ENCODE results near the gene POMT2.
"Not testable (repeated sequence)": the region's sequence is repeated elsewhere in the genome, so short reads cannot be mapped to it uniquely, and the experiment has no call there.

The POMT2 gene

DNA sequence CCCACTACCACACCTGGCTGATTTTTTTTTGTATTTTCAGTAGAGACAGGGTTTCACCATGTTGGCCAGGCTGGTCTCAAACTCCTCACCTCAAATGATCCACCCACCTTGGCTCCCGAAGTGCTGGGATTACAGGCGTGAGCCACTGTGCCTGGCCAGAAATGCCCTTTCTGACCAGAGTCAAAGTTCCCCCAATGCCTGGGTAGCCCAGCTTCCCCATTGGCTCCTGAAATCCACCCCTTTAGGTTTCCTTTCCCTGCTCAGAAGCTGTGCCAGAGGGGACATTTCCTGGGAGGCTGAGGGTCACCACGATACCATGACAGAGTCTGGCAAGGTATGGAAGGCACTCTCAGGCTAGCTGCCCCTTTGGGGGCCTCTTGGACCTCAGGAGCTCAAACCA is 3.6 kb upstream of the POMT2 start:
- DNase-seq (ENCODE audit: low spot score) = no peak

DNA sequence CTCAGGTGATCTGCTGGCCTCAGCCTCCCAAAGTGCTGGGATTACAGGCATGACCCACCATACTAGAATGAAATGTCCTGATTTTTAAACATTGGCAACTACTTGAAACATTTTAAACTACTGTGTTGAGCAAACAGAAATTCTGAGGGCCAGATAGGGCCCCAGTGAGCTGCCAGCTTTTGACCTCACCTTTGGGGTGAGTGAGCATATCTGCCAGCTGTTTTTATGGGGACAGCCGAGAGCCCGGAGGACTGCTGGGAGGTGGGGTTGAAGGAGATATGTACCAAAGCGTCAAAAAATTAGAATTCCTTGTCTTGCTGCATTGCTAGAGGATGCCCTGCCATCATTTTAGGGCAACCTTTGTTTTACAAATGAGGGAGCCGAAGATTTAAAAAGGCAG is 2.9 kb upstream of the POMT2 start:
- DNase-seq (ENCODE audit: low spot score) = no peak

GRCh38 chr14:77322951-77323350 is 2.3 kb upstream of the POMT2 start:
- DNase-seq (ENCODE audit: low spot score) = no peak

DNA sequence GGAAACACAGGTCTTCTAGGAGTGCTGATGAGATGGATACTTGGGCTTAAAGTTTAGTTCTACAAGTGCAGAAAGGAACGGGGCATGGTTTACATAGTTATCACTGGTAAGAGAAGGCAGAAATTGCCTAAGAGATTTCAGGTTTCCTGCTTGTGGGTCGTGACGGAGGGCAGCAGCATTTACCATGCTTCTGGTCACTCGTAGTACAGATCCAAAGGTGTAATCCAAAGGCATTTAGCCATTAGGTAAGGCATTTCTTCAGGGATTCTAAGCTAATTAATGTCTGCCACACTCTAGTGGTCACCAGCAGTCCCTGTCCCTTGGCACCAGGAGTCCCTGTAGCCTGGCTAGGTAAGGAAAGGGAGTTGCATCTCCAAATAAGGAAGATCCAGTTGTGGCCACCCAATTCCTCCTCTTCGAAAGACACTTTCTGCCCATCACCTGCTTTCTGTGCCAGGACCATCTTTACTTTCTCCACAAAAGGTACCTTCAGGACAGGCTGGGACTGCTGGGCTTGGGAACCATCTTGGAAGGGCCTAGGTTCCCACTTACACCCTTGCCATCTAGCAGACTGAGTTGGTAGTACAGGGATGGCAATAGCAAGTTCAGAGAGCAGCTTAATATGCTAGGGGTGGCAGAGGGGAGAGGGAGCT is 1.7 kb upstream of the POMT2 start:
- no peak for DNase-seq (ENCODE audit: low spot score)

- DNase-seq (ENCODE audit: low spot score) = no peak
These were observed 1.3 kb downstream of the POMT2 start for GRCh38 chr14:77319422-77319821.

DNA sequence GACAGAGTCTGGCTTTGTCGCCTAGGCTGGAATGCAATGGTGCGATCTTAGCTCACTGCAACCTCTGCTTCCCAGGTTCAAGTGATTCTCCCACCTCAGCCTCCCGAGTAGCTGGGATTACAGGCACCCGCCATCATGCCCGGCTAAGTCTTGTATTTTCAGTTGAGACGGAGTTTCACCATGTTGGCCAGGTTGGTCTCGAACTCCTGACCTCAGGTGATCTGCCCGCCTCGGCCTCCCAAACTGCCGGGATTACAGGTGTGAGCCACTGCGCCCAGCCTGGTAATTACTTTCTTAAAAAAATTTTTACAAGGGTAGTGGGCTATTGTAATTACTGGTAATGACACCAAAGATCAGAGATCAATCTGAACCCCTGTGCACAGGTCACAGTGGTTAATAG is 1.9 kb downstream of the POMT2 start:
- not testable (repeated sequence) for DNase-seq (ENCODE audit: low spot score)

- DNase-seq (ENCODE audit: low spot score) = peak; percentile 86
These were observed 2.6 kb downstream of the POMT2 start for GRCh38 chr14:77318006-77318553.

GRCh38 chr14:77316872-77317301 is 3.8 kb downstream of the POMT2 start:
- DNase-seq (ENCODE audit: low spot score) = no peak

GRCh38 chr14:77316195-77316505 is 4.5 kb downstream of the POMT2 start:
- no peak for DNase-seq (ENCODE audit: low spot score)

DNA sequence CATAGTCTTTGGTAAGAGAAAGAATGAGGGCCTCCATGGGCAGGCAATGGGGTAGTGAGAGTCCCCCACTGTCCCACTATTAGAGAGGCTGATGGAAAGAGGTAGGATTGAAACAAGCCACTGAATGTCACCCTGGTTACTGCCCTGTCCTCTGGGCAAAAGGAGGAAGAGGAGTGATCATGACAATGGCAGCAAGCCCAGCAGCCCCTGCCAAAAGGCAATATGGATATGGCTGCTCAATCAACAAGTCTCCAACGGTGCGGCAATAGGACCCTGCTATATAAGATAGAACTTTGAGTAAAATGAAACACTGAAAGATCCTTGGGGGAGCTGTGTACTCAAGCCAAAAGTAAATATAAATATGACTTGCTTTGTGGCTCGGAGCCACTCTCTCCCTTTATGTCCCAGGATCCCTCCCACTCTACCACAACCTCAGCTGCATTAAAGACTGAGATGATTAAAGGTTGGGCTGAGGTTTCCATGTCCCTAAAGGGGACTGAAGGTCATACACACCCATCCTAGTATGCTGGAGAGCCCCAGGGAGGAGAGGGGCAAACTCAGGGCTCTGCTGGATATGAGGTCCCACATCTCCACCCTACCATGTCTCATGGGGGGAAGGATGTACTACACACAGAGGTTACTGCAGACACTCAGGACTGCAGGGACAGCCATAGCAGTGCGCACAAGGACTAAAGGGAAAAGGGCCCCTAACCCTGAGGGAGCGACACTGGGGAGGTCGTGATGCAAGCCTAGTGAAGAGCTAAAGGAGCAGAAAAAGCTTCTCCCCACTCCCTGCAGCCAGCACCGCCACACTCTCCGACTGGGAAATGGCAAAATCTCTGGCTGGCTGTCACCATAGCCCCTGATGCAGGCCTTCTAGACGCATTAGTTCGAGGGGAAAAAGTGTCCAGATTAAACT is 5.9 kb downstream of the POMT2 start:
- DNase-seq (ENCODE audit: low spot score) = no peak

- DNase-seq (ENCODE audit: low spot score) = peak; percentile 49
These were observed 6.6 kb downstream of the POMT2 start for GRCh38 chr14:77314043-77314442.

GRCh38 chr14:77313371-77313770 is 7.3 kb downstream of the POMT2 start:
- no peak for DNase-seq (ENCODE audit: low spot score)

- DNase-seq (ENCODE audit: low spot score) = no peak
These were observed 9.5 kb downstream of the POMT2 start for GRCh38 chr14:77311217-77311616.

DNA sequence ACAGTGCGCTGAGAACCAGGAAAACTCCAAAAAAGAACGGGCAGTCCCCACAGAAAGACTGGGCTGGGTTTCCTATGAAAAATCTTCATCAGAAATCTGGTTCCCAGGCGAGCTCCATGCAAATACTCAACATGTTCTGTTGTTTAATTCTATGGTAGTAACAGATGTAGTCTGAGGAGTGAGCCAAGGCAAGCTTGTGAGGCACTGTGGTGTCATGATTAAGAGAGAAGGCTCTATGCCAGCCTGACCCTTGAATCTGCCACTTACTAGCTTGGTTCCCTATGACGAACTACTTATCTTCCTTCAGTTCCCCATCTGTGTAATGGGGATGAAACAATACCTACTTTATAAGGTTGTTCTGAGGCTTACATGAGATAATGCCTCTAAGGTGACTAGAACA is 10.7 kb downstream of the POMT2 start:
- no peak for DNase-seq (ENCODE audit: low spot score)

DNA sequence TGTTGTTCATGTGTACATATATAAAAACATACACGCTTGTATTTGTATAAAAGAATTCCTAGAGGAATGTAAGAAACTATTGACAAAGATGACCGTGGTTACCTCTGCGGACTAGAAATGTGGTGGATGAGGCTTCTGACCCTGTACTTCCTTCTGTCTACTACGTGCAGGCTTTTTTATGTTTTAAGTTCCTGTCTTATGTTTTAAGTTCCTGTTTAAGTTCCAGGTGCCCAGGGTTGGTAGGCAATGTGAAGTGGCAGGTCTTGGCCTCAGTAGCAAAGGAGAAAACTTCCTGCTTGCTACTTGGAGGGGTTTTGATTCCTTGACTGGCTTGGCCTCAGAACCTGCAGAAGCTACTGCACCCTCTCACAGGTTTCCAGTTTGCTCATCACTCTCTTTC is 11.6 kb downstream of the POMT2 start:
- no peak for DNase-seq (ENCODE audit: low spot score)

DNA sequence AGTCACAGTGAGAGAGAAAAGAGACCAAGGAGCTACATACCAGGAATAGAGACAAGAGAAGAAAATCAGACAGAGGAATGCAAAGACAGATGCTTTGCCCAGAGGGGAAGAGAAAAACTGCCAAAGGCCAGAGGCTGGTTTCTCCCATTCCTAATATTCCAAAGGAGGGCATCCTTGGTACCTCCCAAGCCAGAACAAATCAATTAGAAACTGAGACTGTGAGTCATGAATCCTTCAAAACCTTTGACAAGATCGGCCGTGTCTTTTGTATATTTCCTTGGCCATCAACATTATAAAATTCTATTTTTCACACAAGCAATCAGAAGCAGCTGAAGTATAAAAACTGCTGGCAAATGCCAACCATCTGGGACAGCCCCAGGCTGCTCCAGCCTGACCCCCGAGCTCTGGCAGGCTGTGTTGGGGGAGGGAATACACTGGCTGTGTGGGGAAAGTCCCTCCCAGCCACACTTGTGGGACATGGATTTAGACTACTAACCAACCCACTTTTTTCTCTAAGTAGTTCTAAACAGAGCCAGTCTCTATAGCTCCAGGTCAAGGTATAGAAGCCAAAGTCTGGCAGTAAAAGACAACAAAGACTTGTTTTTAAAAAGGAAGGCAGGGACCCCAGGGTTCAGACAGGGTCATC is 13.7 kb downstream of the POMT2 start:
- DNase-seq (ENCODE audit: low spot score) = peak; percentile 42

DNA sequence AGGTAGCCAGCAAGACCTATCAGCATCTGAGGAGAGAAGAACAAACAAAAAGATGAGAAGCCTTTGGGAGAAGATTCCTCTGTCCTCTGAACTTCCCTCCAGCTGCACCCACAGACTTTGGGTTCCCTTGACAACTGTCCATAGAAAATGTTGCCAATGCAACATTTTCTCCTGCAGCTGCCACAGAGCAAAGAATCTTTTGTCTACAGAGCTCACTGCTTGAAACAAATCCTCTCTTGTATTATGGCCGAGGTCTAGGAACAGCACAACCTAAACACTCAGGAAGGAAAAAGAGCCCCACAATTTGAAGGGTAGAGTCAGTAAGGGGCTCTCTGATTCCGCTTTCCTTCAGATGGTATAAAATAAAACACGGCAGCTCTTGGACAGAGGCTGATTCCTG is 14.3 kb downstream of the POMT2 start:
- DNase-seq (ENCODE audit: low spot score) = peak; percentile 83

- DNase-seq (ENCODE audit: low spot score) = no peak
These were observed 15.0 kb downstream of the POMT2 start for GRCh38 chr14:77305696-77306095.

- peak; percentile 92 for DNase-seq (ENCODE audit: low spot score)
These were observed 17.1 kb downstream of the POMT2 start for GRCh38 chr14:77303417-77304156.

- peak; percentile 63 for DNase-seq (ENCODE audit: low spot score)
These were observed 17.8 kb downstream of the POMT2 start for GRCh38 chr14:77302926-77303325.

GRCh38 chr14:77301103-77301502 is 19.6 kb downstream of the POMT2 start:
- DNase-seq (ENCODE audit: low spot score) = peak; percentile 71

DNA sequence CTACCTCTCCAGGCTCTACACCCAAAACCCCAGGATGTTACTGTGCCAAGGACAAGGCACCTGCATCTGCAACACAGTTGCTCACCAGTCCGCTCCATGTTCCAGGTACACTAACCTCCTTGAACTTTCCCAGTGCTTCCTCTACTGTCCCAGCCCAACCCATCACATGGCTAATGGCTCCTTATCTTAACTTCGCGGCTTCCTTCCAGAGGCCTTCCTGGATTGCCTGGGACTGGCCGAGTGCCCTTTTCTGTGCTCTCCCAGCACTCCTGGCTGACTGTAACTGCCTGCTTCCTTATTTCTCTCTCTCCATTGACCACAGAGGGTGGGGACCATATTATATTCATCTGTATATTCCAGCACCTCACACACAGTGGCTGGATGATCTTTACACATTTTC is 20.9 kb downstream of the POMT2 start:
- no peak for DNase-seq (ENCODE audit: low spot score)

Data from COLO829 (cell line).